ENCODE measurements around the gene TMEM218.
"Not testable (repeated sequence)": the region's sequence is repeated elsewhere in the genome, so short reads cannot be mapped to it uniquely, and the experiment has no call there.

The TMEM218 gene

DNA sequence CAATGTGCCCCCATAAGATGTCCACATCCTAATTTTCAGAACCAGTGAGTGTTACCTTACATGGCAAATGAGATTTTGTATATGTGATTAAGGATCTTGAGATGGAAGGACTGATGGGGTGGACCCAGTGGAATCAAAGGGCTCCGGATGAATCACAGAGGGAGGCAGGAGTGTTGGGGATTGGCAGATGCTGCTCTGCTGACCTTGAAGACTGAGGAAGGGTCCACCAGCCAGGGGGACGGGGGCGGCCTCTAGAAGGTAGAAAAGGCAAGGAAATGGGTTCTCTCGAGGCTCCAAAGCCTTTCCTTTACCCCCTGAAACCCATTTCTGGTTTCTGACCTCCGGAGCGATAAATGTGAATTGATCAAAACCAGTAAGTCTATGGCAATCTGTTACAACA is 18.8 kb downstream of the TMEM218 start:
- peaks cover 19% of the 10 kb centered on the region for H3K36me3 ChIP-seq (ENCODE audit: insufficient read depth, low read length)
- H2AFZ ChIP-seq (ENCODE audit: low read depth, low read length) = no peak overlapping the region
- peaks cover 13% of the 10 kb centered on the region for H3K4me1 ChIP-seq (ENCODE audit: insufficient read depth, low read length)
- no peaks in the 10 kb centered on the region for H3K27me3 ChIP-seq (ENCODE audit: insufficient read depth, low read length)
- H3K4me3 ChIP-seq (ENCODE audit: low read length) = no peak overlapping the region
- H3K9me3 ChIP-seq (ENCODE audit: low read length) = no peaks in the 10 kb centered on the region

DNA sequence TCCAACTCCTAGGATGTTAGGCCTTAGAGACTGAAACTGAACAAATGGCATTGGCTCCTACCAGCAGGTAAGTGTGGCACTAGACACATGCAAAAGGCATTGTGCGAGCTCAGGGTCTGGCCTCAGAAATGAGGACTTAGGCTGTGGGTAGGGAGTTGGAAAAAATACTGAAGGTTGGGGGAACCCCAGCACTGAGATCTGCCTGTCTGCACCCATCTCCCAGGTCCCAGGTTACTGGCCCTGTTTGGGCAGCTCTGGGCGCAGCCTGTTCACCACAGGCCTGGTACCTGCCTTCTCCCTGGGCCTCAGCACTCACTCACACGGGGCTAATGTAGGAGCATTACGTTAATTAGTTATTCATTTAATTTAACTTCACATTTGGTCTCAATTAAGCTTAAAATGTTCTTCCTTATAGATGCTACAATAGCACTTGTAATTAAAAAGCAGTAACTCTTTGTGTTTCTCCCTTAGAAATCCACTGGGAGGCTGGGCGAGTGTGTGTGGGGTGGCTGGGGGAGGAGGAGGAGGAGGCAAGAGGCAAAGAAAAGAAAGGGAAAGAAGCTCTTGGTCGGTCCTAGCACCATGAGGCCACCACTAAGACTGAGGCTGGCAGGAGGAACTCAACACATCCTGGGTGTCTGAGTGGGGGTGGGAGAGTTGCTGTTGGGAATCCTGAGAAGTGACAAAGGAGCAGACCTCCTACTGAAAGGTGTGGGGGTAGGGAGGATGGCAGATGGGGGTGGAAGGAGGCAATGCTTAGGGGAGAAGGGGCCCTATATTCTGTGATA is 19.4 kb downstream of the TMEM218 start:
- Histone ChIP-seq H3K36me3 (ENCODE audit: insufficient read depth, low read length) (peaks cover 13% of the 10 kb centered on the region), H3K4me1 (ENCODE audit: insufficient read depth, low read length) (peaks cover 13% of the 10 kb centered on the region), H3K9me3 (ENCODE audit: low read length) (no peaks in the 10 kb centered on the region), H3K4me3 (ENCODE audit: low read length) (no peak overlapping the region), H3K27me3 (ENCODE audit: insufficient read depth, low read length) (no peaks in the 10 kb centered on the region), H2AFZ (ENCODE audit: low read depth, low read length) (no peak overlapping the region)

DNA sequence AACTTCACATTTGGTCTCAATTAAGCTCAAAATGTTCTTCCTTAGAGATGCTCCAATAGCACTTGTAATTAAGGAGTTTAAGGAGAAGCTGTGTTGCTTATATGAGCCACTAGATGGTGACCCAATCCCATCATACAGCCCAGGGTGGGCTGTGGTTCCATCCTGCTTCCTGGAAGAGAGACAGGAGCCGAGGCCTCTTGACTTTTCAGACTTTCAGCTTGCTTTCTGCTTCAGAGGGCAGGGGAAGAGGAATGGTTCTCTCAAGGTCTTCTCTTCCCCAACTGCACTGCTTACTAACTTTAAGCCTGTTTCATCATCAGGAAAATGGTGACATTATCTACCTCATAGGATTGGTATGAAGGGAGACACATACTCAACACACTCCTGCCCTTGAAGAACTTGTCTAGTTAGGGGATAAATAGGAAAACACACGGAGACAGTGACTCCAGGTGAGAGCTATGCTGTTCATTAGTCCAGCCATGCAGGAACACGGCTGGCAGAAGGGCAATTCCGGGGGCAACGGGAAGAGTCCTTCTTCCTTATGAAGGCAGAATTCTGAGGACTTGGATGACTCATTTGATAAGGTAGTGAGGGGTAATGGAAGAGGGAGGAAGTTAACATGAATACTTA is 20.1 kb downstream of the TMEM218 start:
- H2AFZ ChIP-seq (ENCODE audit: low read depth, low read length) = no peak overlapping the region
- H3K36me3 ChIP-seq (ENCODE audit: insufficient read depth, low read length) = peaks cover 9% of the 10 kb centered on the region

DNA sequence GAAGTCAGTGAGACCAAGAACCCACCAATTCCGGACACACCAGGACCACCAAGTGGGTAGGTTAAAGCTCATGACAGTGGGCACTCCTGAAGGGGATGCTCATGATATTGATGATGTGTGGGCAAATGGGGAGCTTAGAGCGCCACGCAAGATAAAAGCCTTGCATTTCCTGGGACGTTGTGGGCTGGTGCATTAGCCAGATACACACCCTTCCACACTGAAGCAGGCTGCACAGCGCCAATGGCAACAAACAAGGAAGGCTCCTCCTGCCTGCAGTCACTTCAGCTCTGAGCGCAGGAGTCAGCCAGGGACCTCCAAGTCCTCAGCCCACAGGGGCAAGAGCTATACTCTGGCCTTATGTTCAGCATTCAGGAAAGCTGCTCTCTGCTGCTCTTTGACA is 20.6 kb downstream of the TMEM218 start:
- Histone ChIP-seq H2AFZ (ENCODE audit: low read depth, low read length) (no peak overlapping the region), H3K9me3 (ENCODE audit: low read length) (no peaks in the 10 kb centered on the region), H3K36me3 (ENCODE audit: insufficient read depth, low read length) (peaks cover 4% of the 10 kb centered on the region), H3K4me1 (ENCODE audit: insufficient read depth, low read length) (peaks cover 13% of the 10 kb centered on the region), H3K4me3 (ENCODE audit: low read length) (no peak overlapping the region), H3K27me3 (ENCODE audit: insufficient read depth, low read length) (no peaks in the 10 kb centered on the region)

More for the DNA sequence above, 20.1 kb downstream of the TMEM218 start:
- Histone ChIP-seq H3K9me3 (ENCODE audit: low read length) (no peaks in the 10 kb centered on the region), H3K4me1 (ENCODE audit: insufficient read depth, low read length) (peaks cover 13% of the 10 kb centered on the region), H3K4me3 (ENCODE audit: low read length) (no peak overlapping the region), H3K27me3 (ENCODE audit: insufficient read depth, low read length) (no peaks in the 10 kb centered on the region)

DNA sequence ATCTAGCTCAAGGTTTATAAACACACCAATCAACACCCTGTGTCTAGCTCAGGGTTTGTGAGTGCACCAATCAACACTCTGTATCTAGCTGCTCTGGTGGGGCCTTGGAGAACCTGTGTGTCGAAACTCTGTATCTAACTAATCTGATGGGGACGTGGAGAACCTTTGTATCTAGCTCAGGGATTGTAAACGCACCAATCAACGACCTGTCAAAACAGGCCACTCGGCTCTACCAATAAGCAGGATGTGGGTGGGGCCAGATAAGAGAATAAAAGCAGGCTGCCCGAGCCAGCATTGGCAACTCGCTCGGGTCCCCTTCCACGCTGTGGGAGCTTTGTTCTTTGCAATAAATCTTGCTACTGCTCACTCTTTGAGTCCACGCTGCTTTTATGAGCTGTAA is 21.3 kb downstream of the TMEM218 start:
- H3K9me3 ChIP-seq (ENCODE audit: low read length); H3K4me3 ChIP-seq (ENCODE audit: low read length); H2AFZ ChIP-seq (ENCODE audit: low read depth, low read length); H3K36me3 ChIP-seq (ENCODE audit: insufficient read depth, low read length); H3K27me3 ChIP-seq (ENCODE audit: insufficient read depth, low read length): not testable (repeated sequence)
- peaks cover 13% of the 10 kb centered on the region for H3K4me1 ChIP-seq (ENCODE audit: insufficient read depth, low read length)

DNA sequence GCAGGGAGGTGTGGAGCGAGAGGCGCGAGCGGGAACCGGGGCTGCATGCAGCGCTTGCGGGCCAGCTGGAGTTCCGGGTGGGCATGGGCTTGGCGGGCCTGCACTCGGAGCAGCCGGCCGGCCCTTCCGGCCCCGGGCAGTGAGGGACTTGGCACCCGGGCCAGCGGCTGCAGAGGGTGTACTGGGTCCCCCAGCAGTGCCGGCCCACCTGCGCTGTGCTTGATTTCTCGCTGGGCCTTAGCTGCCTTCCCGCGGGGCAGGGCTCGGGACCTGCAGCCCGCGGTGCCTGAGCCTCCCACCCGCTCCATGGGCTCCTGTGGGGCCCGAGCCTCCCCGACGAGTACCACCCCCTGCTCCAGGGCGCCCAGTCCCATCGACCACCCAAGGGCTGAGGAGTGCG is 21.9 kb downstream of the TMEM218 start:
- peaks cover 13% of the 10 kb centered on the region for H3K4me1 ChIP-seq (ENCODE audit: insufficient read depth, low read length)
- not testable (repeated sequence) for H3K27me3 ChIP-seq (ENCODE audit: insufficient read depth, low read length); H3K9me3 ChIP-seq (ENCODE audit: low read length)

DNA sequence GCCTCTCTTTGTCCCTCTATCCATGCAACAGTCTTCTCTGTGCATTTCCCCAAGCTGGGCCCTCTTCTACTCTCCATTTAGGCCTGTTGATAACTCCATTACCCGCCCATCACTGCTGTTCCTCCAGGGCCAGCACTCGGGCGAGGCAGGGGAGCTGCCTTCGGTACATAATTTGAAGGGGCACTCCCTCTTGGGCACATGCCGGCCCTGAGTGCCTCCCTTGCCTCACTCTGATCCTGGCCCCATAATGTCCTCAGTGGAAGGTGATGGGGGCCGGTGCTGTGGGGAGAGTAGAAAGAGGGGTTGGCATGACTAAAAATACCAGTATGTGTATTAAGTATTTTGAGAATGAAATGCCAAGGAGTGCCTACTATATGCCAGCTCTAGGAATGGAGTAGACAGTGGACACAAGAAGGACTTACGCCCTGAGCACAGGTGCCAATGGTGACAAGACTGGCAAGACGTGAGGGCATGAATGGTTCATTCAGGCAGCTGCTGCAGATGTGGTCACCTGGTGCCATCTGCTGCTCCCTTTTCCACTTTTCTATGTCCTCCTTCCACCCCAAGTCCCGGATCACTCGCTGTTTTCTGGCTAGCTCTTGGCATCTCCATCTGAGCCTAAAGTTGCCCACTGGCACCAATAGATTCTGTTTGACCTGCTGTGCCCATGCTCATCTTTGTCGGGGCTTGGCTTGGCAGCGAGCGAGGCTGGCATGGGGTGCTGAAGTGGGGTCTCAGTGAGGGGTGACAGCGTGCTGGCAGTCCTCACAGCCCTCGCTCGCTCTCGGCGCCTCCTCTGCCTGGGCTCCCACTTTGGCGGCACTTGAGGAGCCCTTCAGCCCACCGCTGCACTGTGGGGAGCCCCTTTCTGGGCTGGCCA is 22.6 kb downstream of the TMEM218 start:
- H3K27me3 ChIP-seq (ENCODE audit: insufficient read depth, low read length) = no peaks in the 10 kb centered on the region
- H2AFZ ChIP-seq (ENCODE audit: low read depth, low read length) = no peak overlapping the region
- H3K9me3 ChIP-seq (ENCODE audit: low read length) = no peaks in the 10 kb centered on the region
- H3K36me3 ChIP-seq (ENCODE audit: insufficient read depth, low read length) = no peaks in the 10 kb centered on the region
- peaks cover 13% of the 10 kb centered on the region for H3K4me1 ChIP-seq (ENCODE audit: insufficient read depth, low read length)
- no peak overlapping the region for H3K4me3 ChIP-seq (ENCODE audit: low read length)

More for the DNA sequence above, 21.9 kb downstream of the TMEM218 start:
- not testable (repeated sequence) for H3K36me3 ChIP-seq (ENCODE audit: insufficient read depth, low read length); H2AFZ ChIP-seq (ENCODE audit: low read depth, low read length); H3K4me3 ChIP-seq (ENCODE audit: low read length)

DNA sequence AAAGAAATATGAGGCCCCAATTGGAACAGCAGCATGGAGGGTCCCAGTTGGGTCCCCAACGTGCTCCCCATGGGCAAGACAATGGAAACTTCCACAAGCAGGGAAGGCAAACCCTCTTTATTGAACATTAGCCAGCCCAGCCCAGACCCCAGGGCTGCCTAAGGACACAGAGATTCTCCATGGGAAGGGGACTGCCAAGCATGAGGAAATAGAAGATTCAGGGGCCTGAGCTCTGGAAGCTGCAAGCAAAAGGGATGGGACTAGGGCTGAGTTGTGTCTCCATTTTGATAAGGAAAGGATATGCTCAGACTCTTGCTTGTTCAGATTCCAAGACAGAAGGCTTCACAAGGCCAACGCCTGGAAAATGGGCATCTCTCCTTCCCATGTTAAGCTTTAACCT is 23.3 kb downstream of the TMEM218 start:
- H3K9me3 ChIP-seq (ENCODE audit: low read length) = no peaks in the 10 kb centered on the region
- no peak overlapping the region for H2AFZ ChIP-seq (ENCODE audit: low read depth, low read length)
- no peaks in the 10 kb centered on the region for H3K27me3 ChIP-seq (ENCODE audit: insufficient read depth, low read length)
- H3K36me3 ChIP-seq (ENCODE audit: insufficient read depth, low read length) = no peaks in the 10 kb centered on the region
- H3K4me1 ChIP-seq (ENCODE audit: insufficient read depth, low read length) = peaks cover 20% of the 10 kb centered on the region
- H3K4me3 ChIP-seq (ENCODE audit: low read length) = no peak overlapping the region

DNA sequence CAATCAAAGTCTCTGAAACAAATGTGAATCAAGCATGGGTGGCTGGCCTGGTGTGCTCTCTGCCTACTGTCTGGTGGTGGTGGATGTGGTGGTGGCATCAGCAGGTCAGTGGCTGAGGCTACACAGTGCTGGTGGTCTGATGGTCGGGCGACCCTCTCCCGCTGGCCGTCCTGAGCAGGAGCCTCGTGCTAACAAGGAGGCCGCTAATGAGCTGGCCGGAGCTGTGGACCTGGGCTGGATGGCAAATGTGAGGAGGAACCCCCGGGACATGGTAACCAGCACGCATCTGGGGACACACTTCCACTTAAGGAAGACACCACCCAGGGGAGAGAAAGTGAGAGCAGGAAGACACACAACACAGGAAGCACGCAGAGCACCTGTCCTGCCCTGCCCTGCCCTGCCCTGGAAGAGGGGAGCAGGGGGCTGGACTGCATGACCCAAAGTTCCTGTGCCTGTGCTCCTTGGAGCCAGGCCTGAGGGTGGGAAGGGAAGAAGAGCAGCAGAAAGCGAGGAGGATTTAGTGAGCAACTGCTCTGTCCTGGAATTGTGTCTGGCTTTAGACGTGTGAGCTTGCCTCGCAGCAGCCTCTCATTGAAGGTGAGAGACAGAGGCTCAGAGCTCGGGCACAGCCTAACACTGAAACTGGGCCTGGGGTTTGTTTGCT is 24.7 kb downstream of the TMEM218 start:
- Histone ChIP-seq H2AFZ (ENCODE audit: low read depth, low read length) (no peak overlapping the region), H3K36me3 (ENCODE audit: insufficient read depth, low read length) (no peaks in the 10 kb centered on the region), H3K4me3 (ENCODE audit: low read length) (no peak overlapping the region), H3K4me1 (ENCODE audit: insufficient read depth, low read length) (peaks cover 19% of the 10 kb centered on the region), H3K27me3 (ENCODE audit: insufficient read depth, low read length) (no peaks in the 10 kb centered on the region), H3K9me3 (ENCODE audit: low read length) (no peaks in the 10 kb centered on the region)

DNA sequence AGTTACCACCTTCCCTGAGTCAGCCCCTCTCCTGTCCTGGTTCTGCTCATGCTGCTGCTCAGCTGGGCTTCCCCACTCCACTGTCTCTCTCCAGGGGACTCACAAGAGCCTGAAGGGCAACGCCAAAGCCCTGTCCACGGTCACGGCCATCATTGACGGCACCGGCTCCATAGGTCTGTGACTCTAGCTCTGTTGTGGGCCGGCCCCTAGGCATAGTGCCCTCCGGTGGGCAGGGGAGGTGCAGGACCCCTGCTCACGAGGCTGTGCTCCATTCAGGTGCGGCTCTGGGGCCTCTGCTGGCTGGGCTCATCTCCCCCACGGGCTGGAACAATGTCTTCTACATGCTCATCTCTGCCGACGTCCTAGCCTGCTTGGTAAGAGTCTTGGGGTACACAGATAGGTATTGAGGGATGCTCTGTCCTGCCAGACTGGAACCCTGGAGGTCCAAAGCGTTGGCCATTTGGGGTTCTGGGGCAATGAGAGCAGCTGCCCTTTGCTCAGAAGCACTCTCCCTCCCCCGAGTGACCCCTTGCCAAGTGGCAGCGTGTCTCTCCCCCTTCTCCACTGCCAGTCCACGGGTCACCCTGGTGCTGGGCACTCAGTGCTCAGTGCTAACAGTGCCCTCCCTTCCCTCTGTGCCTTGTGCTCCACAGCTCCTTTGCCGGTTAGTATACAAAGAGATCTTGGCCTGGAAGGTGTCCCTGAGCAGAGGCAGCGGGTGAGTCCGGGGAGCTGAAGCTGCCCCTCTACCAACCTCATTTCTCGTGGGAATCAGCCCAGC is 25.9 kb downstream of the TMEM218 start:
- Histone ChIP-seq H3K36me3 (ENCODE audit: insufficient read depth, low read length) (no peaks in the 10 kb centered on the region), H3K4me1 (ENCODE audit: insufficient read depth, low read length) (peaks cover 14% of the 10 kb centered on the region), H3K27me3 (ENCODE audit: insufficient read depth, low read length) (no peaks in the 10 kb centered on the region), H3K9me3 (ENCODE audit: low read length) (no peaks in the 10 kb centered on the region), H3K4me3 (ENCODE audit: low read length) (no peak overlapping the region), H2AFZ (ENCODE audit: low read depth, low read length) (no peak overlapping the region)

DNA sequence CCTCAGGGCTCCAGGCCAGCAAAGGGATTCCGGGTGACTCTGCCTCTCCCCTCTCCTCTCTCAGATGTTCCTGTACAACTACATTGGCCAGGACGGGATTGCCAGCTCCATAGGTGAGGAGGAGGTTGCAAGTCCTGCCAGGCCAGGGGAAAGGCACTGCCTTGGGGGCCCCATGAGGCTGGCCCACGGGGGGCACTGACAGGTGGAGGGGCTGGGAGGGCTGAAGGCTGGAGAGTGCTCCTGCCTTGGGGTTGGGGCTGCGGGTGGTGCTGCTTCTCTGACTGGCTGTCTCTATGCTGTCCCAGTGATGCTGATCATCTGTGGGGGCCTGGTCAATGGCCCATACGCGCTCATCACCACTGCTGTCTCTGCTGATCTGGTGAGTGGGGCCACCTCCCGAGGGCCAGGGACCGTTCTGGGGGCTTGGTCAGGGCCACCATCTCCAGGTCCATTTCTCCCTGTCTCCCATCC is 26.6 kb downstream of the TMEM218 start:
- no peaks in the 10 kb centered on the region for H3K9me3 ChIP-seq (ENCODE audit: low read length)
- no peak overlapping the region for H2AFZ ChIP-seq (ENCODE audit: low read depth, low read length)
- H3K4me1 ChIP-seq (ENCODE audit: insufficient read depth, low read length) = peaks cover 14% of the 10 kb centered on the region
- no peak overlapping the region for H3K4me3 ChIP-seq (ENCODE audit: low read length)
- H3K27me3 ChIP-seq (ENCODE audit: insufficient read depth, low read length) = no peaks in the 10 kb centered on the region
- H3K36me3 ChIP-seq (ENCODE audit: insufficient read depth, low read length) = no peaks in the 10 kb centered on the region

DNA sequence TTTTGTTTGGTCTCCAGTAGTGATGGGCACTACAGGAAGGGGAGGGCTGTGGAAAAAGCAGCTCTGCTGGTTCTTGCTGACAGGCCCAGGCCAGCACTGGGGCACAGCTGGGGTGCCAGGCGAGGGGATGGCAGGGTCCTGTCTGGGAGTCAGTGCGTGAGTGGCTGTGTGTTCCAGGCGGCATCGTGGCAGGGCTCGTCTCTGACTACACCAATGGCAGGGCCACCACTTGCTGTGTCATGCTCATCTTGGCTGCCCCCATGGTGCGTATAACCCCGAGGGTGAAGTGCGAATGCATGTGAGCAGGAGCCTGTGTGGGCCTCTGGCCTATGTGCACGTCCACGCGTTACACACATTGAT is 27.4 kb downstream of the TMEM218 start:
- Histone ChIP-seq H3K9me3 (ENCODE audit: low read length) (no peaks in the 10 kb centered on the region), H3K4me3 (ENCODE audit: low read length) (no peak overlapping the region), H3K36me3 (ENCODE audit: insufficient read depth, low read length) (no peaks in the 10 kb centered on the region), H3K4me1 (ENCODE audit: insufficient read depth, low read length) (peaks cover 14% of the 10 kb centered on the region), H3K27me3 (ENCODE audit: insufficient read depth, low read length) (no peaks in the 10 kb centered on the region), H2AFZ (ENCODE audit: low read depth, low read length) (no peak overlapping the region)
